RPMI7951 (cell line): Measurements from ENCODE around the gene SERGEF. TPM values are rescaled to one million over a fixed set of nuclear protein-coding genes. Genes with fewer than 3 reads are reported as not detected.
A peak's percentile ranks its signal among the peaks of the same experiment; 100 is the strongest.
"Not testable (repeated sequence)": the region's sequence is repeated elsewhere in the genome, so short reads cannot be mapped to it uniquely, and the experiment has no call there.

Source experiments
- DNase-seq: peaks from one replicate; pipeline ENCODE4 v3.0.0-alpha.2; 2012; ENCODE audit warnings: low read depth
- total RNA-seq: library from RNA; depleted of rRNA; stranded (reverse); fragments of >200 nt; shearing (Covaris generic); gene quantifications from 2 replicates; pipeline ENCODE4 v1.2.3, GENCODE V29; 2014

Gene SERGEF
- total RNA-seq, 1 experiment from 2014 or later, result 15.6 TPM

- DNase-seq, result no peak
Observed at GRCh38 chr11:18000760-18001159, 12.1 kb downstream of the SERGEF start.

- DNase-seq, result not testable (repeated sequence)
Observed at GRCh38 chr11:18000128-18000527, 12.7 kb downstream of the SERGEF start.

- no peak for DNase-seq
Observed at GRCh38 chr11:17992916-17993315, 19.9 kb downstream of the SERGEF start.

- peak; percentile 41 for DNase-seq
Observed at GRCh38 chr11:17991783-17992433, 20.9 kb downstream of the SERGEF start.

- DNase-seq, result no peak
Observed at GRCh38 chr11:17989306-17989705, 23.5 kb downstream of the SERGEF start.

GRCh38 chr11:17988465-17988864, 24.4 kb downstream of the SERGEF start:
- DNase-seq, result no peak

GRCh38 chr11:17987826-17988225, 25.0 kb downstream of the SERGEF start:
- no peak for DNase-seq

GRCh38 chr11:17986711-17987220, 26.1 kb downstream of the SERGEF start:
- no peak for DNase-seq

GRCh38 chr11:17986007-17986710, 26.7 kb downstream of the SERGEF start:
- peak; percentile 72 for DNase-seq

GRCh38 chr11:17985517-17985916, 27.3 kb downstream of the SERGEF start:
- peak; percentile 8 for DNase-seq

- DNase-seq, result no peak
Observed at GRCh38 chr11:17983569-17983968, 29.3 kb downstream of the SERGEF start.

GRCh38 chr11:17979770-17980371, 33.0 kb downstream of the SERGEF start:
- DNase-seq, result peak; percentile 9

GRCh38 chr11:17978553-17979287, 34.1 kb downstream of the SERGEF start:
- peak; percentile 23 for DNase-seq

GRCh38 chr11:17976651-17977050, 36.2 kb downstream of the SERGEF start:
- DNase-seq, result no peak

- DNase-seq, result no peak
Observed at GRCh38 chr11:17974246-17974645, 38.6 kb downstream of the SERGEF start.

- DNase-seq, result peak; percentile 90
Observed at GRCh38 chr11:17972987-17973386, 39.9 kb downstream of the SERGEF start.

GRCh38 chr11:17968206-17968605, 44.6 kb downstream of the SERGEF start:
- no peak for DNase-seq

- no peak for DNase-seq
Observed at GRCh38 chr11:17967661-17968060, 45.2 kb downstream of the SERGEF start.

GRCh38 chr11:17960091-17960490, 52.8 kb downstream of the SERGEF start:
- DNase-seq, result no peak

GRCh38 chr11:17958446-17958845, 54.4 kb downstream of the SERGEF start:
- no peak for DNase-seq

GRCh38 chr11:17954395-17955252, 58.2 kb downstream of the SERGEF start:
- DNase-seq, result no peak
